ENCODE measurements around the gene USP5. TPM values are rescaled to one million over a fixed set of nuclear protein-coding genes. Genes with fewer than 3 reads are reported as not detected.

USP5 gene
- total RNA-seq, 1 experiment from 2014 or later: 158 TPM

- TF ChIP-seq ZSCAN18 (CRISPR knock-in tag; IDR thresholded peaks at IDR 0.05) (no peak), ZNF512 (CRISPR knock-in tag; IDR thresholded peaks at IDR 0.05; ENCODE audit: borderline replicate concordance) (no peak), KAT7 (CRISPR knock-in tag; IDR thresholded peaks at IDR 0.05; ENCODE audit: borderline replicate concordance) (no peak)
Observed at GRCh38 chr12:6858799-6859198, 6.8 kb downstream of the USP5 start (continued).

- ChIA-PET POLR2A (no interaction called here), CTCF (interaction anchor here (2.0 kb wide), 1 partner anchor 9 kb away, joined by 5 read pairs; no protein-coding TSS in a partner anchor)
- DNase-seq (ENCODE audit: low spot score) (no peak), ATAC-seq (no peak)
- H3K9me3 Mint-ChIP-seq: no peaks in the 10 kb centered on the region
- H3K4me3 Mint-ChIP-seq: no peak overlapping the region
- H3K36me3 Mint-ChIP-seq: peaks cover 76% of the 10 kb centered on the region
- no peak overlapping the region for H3K27ac Mint-ChIP-seq
- peaks cover 2% of the 10 kb centered on the region; the same call in 1 of the 2 replicates for H3K4me1 Mint-ChIP-seq
- no peaks in the 10 kb centered on the region for H3K27me3 Mint-ChIP-seq (ENCODE audit: low read depth)
- TF ChIP-seq MAX (CRISPR knock-in tag; IDR thresholded peaks at IDR 0.05) (no peak), ZNF219 (CRISPR knock-in tag; IDR thresholded peaks at IDR 0.05; ENCODE audit: borderline replicate concordance) (no peak), ZNF138 (CRISPR knock-in tag; conservative IDR thresholded peaks at IDR 0.05) (no peak), ZNF423 (CRISPR knock-in tag; IDR thresholded peaks at IDR 0.05) (no peak), GTF2I (CRISPR knock-in tag; conservative IDR thresholded peaks at IDR 0.05) (no peak)
Observed at GRCh38 chr12:6860116-6860515, 8.2 kb downstream of the USP5 start.

GRCh38 chr12:6860942-6861341 is 9.0 kb downstream of the USP5 start:
- CTCF ChIA-PET: interaction anchor here (0.7 kb wide), 1 partner anchor 8 kb away, joined by 4 read pairs; no protein-coding TSS in a partner anchor
- Mint-ChIP-seq H3K27ac (no peak overlapping the region), H3K4me1 (peaks cover 9% of the 10 kb centered on the region), H3K9me3 (no peaks in the 10 kb centered on the region), H3K27me3 (ENCODE audit: low read depth) (no peaks in the 10 kb centered on the region), H3K4me3 (no peak overlapping the region), H3K36me3 (peaks cover 78% of the 10 kb centered on the region)
- POLR2A ChIA-PET: no interaction called here
- ATAC-seq (no peak), DNase-seq (ENCODE audit: low spot score) (no peak)
- TF ChIP-seq CTCF (IDR thresholded peaks at IDR 0.05) (no peak), FOXP1 (CRISPR knock-in tag; IDR thresholded peaks at IDR 0.05; ENCODE audit: borderline replicate concordance) (no peak), E2F5 (CRISPR knock-in tag; IDR thresholded peaks at IDR 0.05) (no peak), JAZF1 (CRISPR knock-in tag; IDR thresholded peaks at IDR 0.05) (no peak), ZNF532 (CRISPR knock-in tag; IDR thresholded peaks at IDR 0.05; ENCODE audit: borderline replicate concordance) (no peak), ZNF671 (CRISPR knock-in tag; IDR thresholded peaks at IDR 0.05) (no peak), CDX4 (CRISPR knock-in tag; IDR thresholded peaks at IDR 0.05; ENCODE audit: borderline replicate concordance) (no peak), ZSCAN18 (CRISPR knock-in tag; IDR thresholded peaks at IDR 0.05) (no peak), TP53 (CRISPR knock-in tag; IDR thresholded peaks at IDR 0.05) (no peak), OVOL2 (CRISPR knock-in tag; IDR thresholded peaks at IDR 0.05; ENCODE audit: borderline replicate concordance) (no peak), IRF2 (CRISPR knock-in tag; IDR thresholded peaks at IDR 0.05; ENCODE audit: borderline replicate concordance, low read depth) (no peak)

Data from WTC11 (cell line).